ENCODE data around the gene HHAT. TPM values are rescaled to one million over a fixed set of nuclear protein-coding genes. Genes with fewer than 3 reads are reported as not detected.
"Not testable (repeated sequence)": the region's sequence is repeated elsewhere in the genome, so short reads cannot be mapped to it uniquely, and the experiment has no call there.

The HHAT gene
- total RNA-seq, 1 experiment from 2014 or later: 7.2 TPM

- DNase-seq (ENCODE audit: low spot score): no peak
- in situ Hi-C loops (cut with HindIII; ENCODE audit: low sequenced_read_pairs): no loop called here
Measured at GRCh38 chr1:210645582-210646257, 317.0 kb downstream of the HHAT start.

GRCh38 chr1:210646258-210646616 is 317.5 kb downstream of the HHAT start:
- in situ Hi-C loops (cut with HindIII; ENCODE audit: low sequenced_read_pairs): no loop called here
- no peak for DNase-seq (ENCODE audit: low spot score)

- in situ Hi-C loops (cut with HindIII; ENCODE audit: low sequenced_read_pairs): no loop called here
- DNase-seq (ENCODE audit: low spot score): no peak
Measured at GRCh38 chr1:210647406-210648333, 319.0 kb downstream of the HHAT start.

GRCh38 chr1:210648588-210649269 is 320.0 kb downstream of the HHAT start:
- DNase-seq (ENCODE audit: low spot score): no peak
- in situ Hi-C loops (cut with HindIII; ENCODE audit: low sequenced_read_pairs): no loop called here

GRCh38 chr1:210650403-210650802 is 321.7 kb downstream of the HHAT start:
- no peak for DNase-seq (ENCODE audit: low spot score)
- in situ Hi-C loops (cut with HindIII; ENCODE audit: low sequenced_read_pairs): no loop called here

- in situ Hi-C loops (cut with HindIII; ENCODE audit: low sequenced_read_pairs): no loop called here
- no peak for DNase-seq (ENCODE audit: low spot score)
Measured at GRCh38 chr1:210652329-210652954, 323.7 kb downstream of the HHAT start.

GRCh38 chr1:210653771-210654170 is 325.1 kb downstream of the HHAT start:
- in situ Hi-C loops (cut with HindIII; ENCODE audit: low sequenced_read_pairs): no loop called here
- DNase-seq (ENCODE audit: low spot score): peak; percentile 17

GRCh38 chr1:210654176-210654981 is 325.7 kb downstream of the HHAT start:
- in situ Hi-C loops (cut with HindIII; ENCODE audit: low sequenced_read_pairs): no loop called here
- DNase-seq (ENCODE audit: low spot score): no peak

GRCh38 chr1:210655511-210655910 is 326.8 kb downstream of the HHAT start:
- DNase-seq (ENCODE audit: low spot score): no peak
- in situ Hi-C loops (cut with HindIII; ENCODE audit: low sequenced_read_pairs): no loop called here

GRCh38 chr1:210657806-210658205 is 329.1 kb downstream of the HHAT start:
- in situ Hi-C loops (cut with HindIII; ENCODE audit: low sequenced_read_pairs): no loop called here
- DNase-seq (ENCODE audit: low spot score): no peak

- DNase-seq (ENCODE audit: low spot score); in situ Hi-C loops (cut with HindIII; ENCODE audit: low sequenced_read_pairs): not testable (repeated sequence)
Measured at GRCh38 chr1:210661520-210661919, 332.8 kb downstream of the HHAT start.

GRCh38 chr1:210662291-210663050 is 333.8 kb downstream of the HHAT start:
- in situ Hi-C loops (cut with HindIII; ENCODE audit: low sequenced_read_pairs): no loop called here
- DNase-seq (ENCODE audit: low spot score): no peak

GRCh38 chr1:210663730-210664573 is 335.2 kb downstream of the HHAT start:
- in situ Hi-C loops (cut with HindIII; ENCODE audit: low sequenced_read_pairs): no loop called here
- no peak for DNase-seq (ENCODE audit: low spot score)

- DNase-seq (ENCODE audit: low spot score): peak; percentile 45
- in situ Hi-C loops (cut with HindIII; ENCODE audit: low sequenced_read_pairs): no loop called here
Measured at GRCh38 chr1:210669951-210670350, 341.2 kb downstream of the HHAT start.

- in situ Hi-C loops (cut with HindIII; ENCODE audit: low sequenced_read_pairs): no loop called here
- no peak for DNase-seq (ENCODE audit: low spot score)
Measured at GRCh38 chr1:210674151-210674550, 345.4 kb downstream of the HHAT start.

- no peak for DNase-seq (ENCODE audit: low spot score)
- in situ Hi-C loops (cut with HindIII; ENCODE audit: low sequenced_read_pairs): no loop called here
Measured at GRCh38 chr1:210676539-210676938, 347.8 kb downstream of the HHAT start.

- in situ Hi-C loops (cut with HindIII; ENCODE audit: low sequenced_read_pairs): no loop called here
- no peak for DNase-seq (ENCODE audit: low spot score)
Measured at GRCh38 chr1:210677533-210677932, 348.8 kb downstream of the HHAT start.
